ENCODE results near the gene INS. TPM values are rescaled to one million over a fixed set of nuclear protein-coding genes. Genes with fewer than 3 reads are reported as not detected.

Gene INS
- total RNA-seq, 4 donors from 2014 or later: not detected

DNA sequence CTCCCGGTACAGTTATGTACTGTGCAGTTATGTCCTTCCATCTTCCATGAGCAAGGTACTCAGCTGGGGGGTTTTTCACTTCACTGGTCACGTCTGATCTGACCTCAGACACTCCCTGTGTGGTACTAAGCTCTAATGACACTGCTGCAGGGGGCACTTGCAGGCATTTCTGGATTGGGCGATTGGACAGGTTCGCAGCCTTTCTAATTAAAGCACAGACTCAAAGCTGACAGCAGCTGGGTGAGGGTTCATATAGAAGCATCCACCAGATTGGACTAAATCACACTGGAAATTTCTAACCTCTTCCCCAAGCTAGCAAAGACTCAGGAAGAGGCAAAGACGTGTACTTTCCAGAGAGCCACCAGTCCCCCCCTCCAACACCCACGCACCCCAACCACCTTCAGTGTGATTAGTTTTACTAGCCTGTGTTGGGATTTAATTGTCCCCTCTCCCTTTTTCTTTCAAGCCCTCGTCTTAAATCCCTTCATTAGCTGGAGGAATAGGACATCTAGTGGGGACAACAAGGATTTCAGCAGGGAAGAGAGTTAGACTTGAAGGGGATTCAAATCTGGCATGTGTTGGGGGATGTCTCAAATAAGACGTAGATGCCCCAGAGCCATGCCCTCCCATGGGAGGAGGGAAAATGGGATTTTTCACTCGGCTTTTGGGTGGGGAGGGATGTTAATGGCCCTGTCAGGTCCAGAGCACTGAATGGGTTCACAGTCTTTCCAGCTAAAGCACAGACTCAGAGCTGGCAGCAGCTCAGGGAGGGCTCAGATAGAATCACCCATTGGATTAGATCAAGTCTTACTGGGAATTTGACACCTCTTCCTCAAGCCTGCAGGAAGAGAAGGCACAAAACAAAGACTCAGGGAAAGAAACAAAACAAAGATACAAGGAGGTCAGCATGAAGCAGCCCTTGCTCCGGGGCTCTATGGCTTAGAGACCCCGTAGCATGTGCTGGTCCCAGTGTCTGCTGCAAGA lies 10.9 kb downstream of the INS start:
- no peaks in the 10 kb centered on the region for H3K36me3 ChIP-seq
- no peak overlapping the region for H3K27ac ChIP-seq
- no peak for TF ChIP-seq POLR2A (IDR thresholded peaks at IDR 0.05)
- TF ChIP-seq, protein P1, sequence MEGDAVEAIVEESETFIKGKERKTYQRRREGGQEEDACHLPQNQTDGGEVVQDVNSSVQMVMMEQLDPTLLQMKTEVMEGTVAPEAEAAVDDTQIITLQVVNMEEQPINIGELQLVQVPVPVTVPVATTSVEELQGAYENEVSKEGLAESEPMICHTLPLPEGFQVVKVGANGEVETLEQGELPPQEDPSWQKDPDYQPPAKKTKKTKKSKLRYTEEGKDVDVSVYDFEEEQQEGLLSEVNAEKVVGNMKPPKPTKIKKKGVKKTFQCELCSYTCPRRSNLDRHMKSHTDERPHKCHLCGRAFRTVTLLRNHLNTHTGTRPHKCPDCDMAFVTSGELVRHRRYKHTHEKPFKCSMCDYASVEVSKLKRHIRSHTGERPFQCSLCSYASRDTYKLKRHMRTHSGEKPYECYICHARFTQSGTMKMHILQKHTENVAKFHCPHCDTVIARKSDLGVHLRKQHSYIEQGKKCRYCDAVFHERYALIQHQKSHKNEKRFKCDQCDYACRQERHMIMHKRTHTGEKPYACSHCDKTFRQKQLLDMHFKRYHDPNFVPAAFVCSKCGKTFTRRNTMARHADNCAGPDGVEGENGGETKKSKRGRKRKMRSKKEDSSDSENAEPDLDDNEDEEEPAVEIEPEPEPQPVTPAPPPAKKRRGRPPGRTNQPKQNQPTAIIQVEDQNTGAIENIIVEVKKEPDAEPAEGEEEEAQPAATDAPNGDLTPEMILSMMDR (IDR thresholded peaks at IDR 0.05): no peak
- peaks cover 0 to 10% of the 10 kb centered on the region in 2 donors for H3K27me3 ChIP-seq
- no peak overlapping the region for H3K4me3 ChIP-seq
- H3K4me1 ChIP-seq: peaks cover 0 to 6% (median 4%) of the 10 kb centered on the region in 4 donors
- no peak for DNase-seq
- H3K9me3 ChIP-seq: no peaks in the 10 kb centered on the region

DNA sequence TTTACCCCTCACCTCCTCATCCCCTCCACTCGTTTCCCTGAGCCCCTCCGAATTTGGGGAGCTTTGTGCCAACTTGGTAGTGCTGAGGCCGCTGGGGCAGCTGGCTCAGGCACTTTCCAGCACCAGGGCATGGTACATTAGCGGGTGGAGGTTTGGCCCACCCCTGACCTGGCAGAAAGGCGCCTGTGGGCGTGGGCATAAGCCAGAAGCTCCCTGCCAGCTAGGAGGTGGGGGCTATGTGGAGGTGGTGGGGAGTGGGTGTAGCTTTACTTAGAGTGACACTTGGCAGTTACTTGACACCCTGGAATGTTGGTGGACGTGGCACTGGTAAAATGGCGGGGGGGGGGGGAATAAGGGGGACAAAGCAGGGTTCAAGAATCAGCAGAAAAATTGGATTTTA lies 11.5 kb downstream of the INS start:
- H3K4me3 ChIP-seq: no peak overlapping the region
- DNase-seq: no peak
- TF ChIP-seq, protein P1 (IDR thresholded peaks at IDR 0.05): no peak
- TF ChIP-seq POLR2A (IDR thresholded peaks at IDR 0.05): no peak
- no peak overlapping the region for H3K27ac ChIP-seq
- H3K4me1 ChIP-seq: peaks cover 0 to 7% (median 4%) of the 10 kb centered on the region in 4 donors
- H3K27me3 ChIP-seq: peaks cover 0 to 17% of the 10 kb centered on the region in 2 donors
- H3K9me3 ChIP-seq: no peaks in the 10 kb centered on the region
- no peaks in the 10 kb centered on the region for H3K36me3 ChIP-seq

DNA sequence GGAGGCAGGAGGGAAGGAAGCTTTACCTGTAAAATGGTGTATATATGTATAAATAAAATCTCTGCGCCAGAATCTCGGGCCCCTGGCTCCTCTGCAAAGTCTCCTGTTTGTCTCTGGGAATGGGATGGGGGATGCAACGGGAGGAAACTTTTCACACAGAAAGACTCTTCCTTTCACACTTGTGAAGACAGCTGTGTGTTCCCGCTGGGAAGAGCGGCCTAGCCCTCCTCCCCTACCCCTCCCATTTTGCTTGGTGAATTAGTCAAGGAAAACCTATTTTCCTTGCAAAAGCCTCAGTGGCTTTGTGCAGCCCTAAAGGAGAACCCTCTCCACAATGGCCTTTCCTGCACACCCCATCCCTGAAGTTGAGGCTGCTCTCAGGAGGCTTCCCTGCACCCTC lies 12.4 kb downstream of the INS start:
- peaks cover 0 to 25% of the 10 kb centered on the region in 2 donors for H3K27me3 ChIP-seq
- TF ChIP-seq, protein P1 (IDR thresholded peaks at IDR 0.05): no peak
- TF ChIP-seq POLR2A (IDR thresholded peaks at IDR 0.05): no peak
- DNase-seq: no peak
- peaks cover 0 to 12% (median 10%) of the 10 kb centered on the region in 4 donors for H3K4me1 ChIP-seq
- no peaks in the 10 kb centered on the region for H3K9me3 ChIP-seq
- H3K36me3 ChIP-seq: no peaks in the 10 kb centered on the region
- H3K4me3 ChIP-seq: no peak overlapping the region
- no peak overlapping the region for H3K27ac ChIP-seq

DNA sequence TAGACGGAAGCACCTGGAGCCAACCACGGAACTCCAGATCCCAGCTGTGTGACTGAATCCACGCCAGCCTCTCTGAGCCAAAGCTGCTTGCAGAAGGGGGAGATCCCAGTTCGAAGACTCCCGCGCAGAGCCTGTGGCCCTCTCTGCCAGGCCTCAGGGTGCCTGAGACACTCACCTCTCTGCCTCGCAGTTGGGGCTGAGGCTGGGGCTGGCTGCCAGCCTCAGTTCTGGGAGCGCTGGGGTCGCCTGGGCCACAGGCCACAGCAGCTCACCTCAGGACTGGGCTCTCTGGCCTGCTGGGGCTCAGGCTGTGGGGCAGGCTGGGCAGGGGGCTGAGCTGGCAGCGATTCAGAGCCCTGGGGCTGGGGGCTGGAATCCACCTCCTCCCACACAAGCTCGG lies 13.6 kb downstream of the INS start:
- no peaks in the 10 kb centered on the region for H3K36me3 ChIP-seq
- H3K9me3 ChIP-seq: no peaks in the 10 kb centered on the region
- no peak overlapping the region for H3K27ac ChIP-seq
- H3K4me3 ChIP-seq: no peak overlapping the region
- no peak for DNase-seq
- H3K27me3 ChIP-seq: peaks cover 0 to 32% of the 10 kb centered on the region in 2 donors
- peaks cover 0 to 12% (median 10%) of the 10 kb centered on the region in 4 donors for H3K4me1 ChIP-seq
- TF ChIP-seq, protein P1 (IDR thresholded peaks at IDR 0.05): no peak
- TF ChIP-seq POLR2A (IDR thresholded peaks at IDR 0.05): no peak

DNA sequence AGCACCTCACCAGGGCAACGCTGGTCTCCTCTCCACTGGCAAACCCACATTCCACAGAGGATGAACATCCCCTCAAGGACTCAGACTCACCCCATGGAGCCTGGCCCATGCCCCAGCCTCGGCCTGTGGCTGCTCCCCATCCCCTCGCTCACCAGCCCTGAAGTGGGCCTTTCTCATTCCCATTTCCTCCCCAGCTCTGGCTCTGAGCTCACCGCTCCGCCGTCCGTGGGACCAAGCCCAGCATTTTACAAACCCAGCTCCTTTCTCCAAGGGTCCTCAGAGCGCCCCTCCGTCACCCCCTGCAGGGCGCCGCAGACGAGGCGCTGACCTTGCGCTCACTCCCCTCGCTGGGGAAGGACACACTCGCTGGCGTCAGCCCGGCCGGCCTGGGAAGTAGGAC lies 15.0 kb downstream of the INS start:
- no peak for DNase-seq
- no peak overlapping the region for H3K4me3 ChIP-seq
- H3K27ac ChIP-seq: no peak overlapping the region
- TF ChIP-seq, protein P1 (IDR thresholded peaks at IDR 0.05): no peak
- no peak for TF ChIP-seq POLR2A (IDR thresholded peaks at IDR 0.05)
- no peaks in the 10 kb centered on the region for H3K36me3 ChIP-seq
- H3K9me3 ChIP-seq: no peaks in the 10 kb centered on the region
- peaks cover 0 to 33% of the 10 kb centered on the region in 2 donors for H3K27me3 ChIP-seq
- peaks cover 0 to 7% (median 6%) of the 10 kb centered on the region in 4 donors for H3K4me1 ChIP-seq

All from Peyer's patch (tissue), 4 donors.